Activated T-cell treated with anti-CD3 and anti-CD28 coated beads for 1 hour (primary cell): ENCODE measurements around the gene EMID1.

Source experiments
- DNase-seq: peaks from one replicate; pipeline ENCODE4 v3.0.0-alpha.2; 2020; ENCODE audit warnings: low read depth

Gene EMID1

DNA sequence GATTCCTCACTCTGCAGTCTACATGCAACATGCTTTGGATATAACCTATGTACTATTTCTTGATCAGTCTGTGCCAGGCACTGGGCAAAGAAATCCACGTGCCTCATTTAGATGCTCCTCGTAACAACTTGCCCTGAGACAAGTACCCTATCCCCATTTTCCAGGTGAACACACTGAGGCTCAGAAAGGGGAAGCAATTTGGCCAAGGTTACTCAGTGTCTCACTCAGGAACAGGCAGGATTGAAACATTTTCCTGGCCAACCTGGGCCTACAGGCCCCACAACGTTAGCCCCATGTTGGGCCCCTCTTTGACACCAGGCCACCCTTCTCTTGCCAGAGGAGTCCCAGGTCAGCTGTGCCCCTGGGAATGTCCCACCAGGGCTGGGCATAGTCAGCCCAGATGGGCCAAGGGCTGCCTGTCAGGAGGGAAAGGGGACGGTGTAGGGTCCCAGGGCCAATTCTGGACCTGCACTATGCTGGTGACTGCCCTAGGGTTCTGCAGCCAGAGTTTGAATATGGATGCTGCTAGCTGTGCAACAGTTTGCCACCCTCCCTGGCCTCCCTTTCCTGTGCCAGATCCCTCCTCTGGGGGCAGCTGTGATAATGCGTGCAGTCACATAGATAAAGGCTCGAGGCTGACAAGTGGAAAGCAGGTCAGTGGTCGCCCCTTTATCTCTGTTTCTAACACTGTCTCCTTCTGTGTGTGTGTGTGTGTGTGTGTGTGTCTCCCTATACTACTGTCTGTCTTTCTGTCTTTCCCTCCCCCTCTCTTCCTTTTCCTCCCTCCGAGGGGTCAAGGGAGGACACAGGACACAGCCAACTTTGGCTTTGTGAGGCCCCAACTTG, 10.4 kb upstream of the EMID1 start:
- no peak for DNase-seq

- no peak for DNase-seq
Observed at GRCh38 chr22:29195964-29196666, 9.6 kb upstream of the EMID1 start.

GRCh38 chr22:29197096-29197495, 8.6 kb upstream of the EMID1 start:
- DNase-seq: no peak

GRCh38 chr22:29198240-29198639, 7.5 kb upstream of the EMID1 start:
- DNase-seq: no peak

- DNase-seq: no peak
Observed at GRCh38 chr22:29199702-29200400, 5.8 kb upstream of the EMID1 start.

DNA sequence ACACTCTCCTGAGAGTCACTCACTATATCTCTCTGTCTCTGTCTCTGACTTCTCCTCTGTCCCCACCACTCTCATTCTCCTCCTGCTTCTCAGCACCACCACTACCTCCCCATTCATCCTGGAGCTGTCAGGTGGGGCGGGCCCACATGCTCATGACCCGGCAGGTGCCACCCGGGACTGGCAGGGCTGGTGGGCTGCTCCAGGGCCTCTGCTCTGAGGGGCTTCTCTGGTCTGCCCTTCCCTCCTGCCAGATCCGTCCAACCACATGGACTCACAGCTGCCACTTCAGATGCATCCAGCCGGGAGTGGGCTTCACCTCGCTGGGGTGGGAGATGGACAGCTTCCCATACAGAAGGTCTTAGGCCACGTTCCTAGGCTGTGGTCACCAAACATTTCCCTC, 4.8 kb upstream of the EMID1 start:
- no peak for DNase-seq

DNA sequence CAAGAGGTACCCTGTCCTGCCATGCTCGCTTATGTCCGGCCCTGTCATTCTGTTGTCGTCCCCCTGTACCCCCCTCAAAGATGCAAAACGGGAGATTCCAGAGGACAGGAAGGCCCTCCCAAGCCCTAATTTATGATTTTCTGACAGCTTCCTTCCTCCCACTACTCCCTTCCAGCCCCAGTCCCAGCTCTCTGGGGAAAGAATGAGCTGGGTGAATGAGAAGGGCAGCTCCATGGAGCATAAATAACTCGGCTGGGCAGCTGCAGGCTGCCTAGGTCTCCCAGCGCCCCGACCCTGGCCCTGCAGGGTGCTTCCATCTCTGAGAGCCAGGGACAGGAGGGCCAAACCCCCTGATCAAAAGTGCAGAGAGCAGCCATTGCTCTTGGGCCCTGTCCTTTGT, 3.9 kb upstream of the EMID1 start:
- DNase-seq: no peak

DNA sequence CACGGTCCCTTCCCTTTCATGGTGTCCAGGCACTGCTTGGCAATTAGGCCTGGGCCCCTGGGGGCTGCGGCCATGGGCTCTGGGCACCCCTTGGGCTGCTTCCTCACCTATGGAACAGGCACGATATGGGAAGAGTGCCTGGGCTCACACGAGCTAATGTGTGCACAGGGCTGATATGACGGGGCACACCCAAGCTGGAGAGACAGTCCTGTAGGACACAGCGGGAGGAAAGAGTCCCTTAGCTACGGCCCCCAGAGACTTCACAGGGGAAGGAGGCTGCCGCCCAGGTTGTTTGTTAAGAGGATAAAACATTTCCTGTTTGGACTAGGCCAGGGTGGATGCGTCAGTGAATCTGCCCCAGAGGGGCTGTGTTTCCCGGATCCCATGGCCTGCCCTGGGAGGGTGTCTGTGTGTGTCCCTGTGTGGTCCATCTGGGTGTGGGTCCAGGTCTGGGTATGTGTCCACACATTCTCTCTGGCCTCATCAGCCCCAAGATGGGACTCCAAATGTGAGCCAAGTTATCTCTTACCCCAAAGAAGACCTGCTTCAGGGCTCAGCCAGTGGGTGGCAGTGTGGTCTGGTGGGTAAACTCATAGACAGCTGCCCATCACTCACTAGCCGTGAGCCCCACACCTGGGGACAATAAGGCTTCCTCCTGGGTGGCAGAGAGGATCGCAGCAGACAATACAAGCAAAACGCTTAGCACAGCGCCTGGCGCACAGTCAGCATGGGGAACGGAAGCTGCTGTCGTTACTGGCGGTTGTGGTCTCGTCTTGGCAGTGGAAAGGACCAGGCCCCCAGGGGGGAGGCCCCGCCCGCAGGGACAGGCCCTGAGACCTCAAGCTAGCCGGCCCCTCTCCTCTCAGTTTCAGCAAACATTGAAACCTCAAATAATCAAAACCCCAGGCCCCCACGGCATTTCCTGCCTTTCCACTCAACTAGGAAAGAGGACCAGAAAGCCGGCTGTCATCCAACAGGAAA, 3.2 kb upstream of the EMID1 start:
- peak; percentile 10 for DNase-seq

DNA sequence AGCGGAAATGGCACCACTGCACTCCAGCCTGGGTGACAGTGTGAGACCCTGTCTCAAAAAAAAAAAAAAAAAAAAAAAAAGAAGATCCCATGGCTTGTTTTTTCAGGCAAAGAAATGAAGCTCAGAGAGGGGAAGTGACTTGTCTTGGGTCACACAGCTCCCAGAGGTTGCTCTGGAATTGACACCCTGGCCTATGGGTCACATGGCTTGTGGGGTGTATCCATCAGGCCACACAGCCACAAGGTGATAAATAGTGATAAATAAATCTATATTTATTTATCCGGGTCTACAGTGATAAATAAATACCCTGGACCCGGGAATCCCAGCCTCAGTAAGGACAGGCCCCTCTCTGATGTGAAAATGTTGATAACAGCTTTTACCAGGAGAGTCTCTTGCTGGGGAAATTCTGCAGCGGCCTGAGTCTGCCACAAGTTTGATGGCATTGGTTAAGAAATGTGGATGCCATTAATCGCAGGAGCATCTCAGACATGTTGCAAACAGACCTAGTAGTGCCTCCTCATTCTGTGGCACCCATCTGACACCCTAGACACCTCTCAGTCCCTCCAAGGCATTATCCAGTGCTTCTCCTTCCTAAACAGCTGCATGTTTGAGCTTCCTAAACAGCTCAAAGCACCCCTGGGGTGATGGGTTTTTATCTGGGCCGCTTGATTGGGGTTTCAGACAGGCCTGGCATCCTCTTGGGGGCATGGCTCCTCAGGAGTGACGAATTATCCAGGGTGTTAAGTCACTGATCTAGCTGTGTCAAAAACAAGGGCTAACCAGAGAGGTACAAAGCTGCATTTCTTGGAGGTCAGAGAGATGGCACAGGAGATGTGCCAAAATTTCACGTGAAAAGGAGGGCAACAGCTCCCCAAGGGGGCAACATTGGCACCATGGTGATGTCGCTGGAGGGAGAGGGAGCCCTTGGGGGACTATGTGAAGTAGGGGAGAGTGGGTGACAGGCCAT, 1.9 kb upstream of the EMID1 start:
- no peak for DNase-seq

DNA sequence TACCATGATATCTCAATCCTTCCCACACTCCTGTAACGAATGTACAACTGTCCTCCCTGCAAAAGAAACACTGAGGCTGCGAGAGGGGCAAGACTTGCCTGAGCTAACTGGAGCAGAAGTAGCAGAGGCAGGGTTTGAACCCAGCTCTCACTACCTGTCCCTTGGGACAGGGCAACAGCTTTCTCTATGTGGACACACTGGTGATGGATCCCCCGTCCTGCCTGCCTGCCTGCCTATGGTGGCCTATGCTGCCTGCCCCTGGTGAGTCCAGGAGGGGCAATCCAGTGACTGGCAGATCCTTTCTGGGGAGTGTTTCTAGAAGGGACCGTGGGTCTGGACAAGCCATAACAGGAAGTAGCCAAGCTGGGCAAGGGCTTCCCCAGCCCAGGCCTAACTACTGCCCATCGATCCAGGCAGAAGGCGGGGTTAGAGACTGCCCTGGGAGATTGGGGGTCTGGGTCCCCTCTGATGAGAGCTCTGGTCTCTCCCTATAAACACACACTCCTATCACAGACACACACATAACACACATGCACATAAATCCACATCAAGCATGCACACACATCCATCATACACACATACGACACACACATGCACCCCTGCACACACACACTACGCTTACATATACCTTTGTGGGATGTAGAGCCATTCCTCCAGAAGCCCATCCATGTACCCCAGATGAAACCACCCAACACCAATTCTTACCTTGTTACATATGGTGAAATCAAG, 1.1 kb upstream of the EMID1 start:
- DNase-seq: no peak

DNA sequence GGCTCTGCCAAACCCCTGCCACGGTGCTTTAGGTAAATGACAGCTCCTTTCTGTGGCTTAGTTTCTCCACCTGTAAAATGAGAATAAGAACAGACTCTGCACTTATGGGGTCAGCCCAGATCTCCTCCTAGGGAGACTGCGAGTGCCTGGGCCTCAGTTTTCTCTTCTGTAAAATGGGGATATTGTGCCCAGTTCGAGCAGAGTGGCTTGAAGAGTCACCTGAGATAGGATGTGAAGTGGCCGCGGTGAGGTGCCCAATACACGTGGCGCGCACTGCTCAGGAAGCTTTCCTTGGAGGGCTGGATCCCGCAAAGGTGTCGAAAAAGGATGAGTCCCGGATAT, 473 bp upstream of the EMID1 start:
- no peak for DNase-seq

- no peak for DNase-seq
Observed at GRCh38 chr22:29206372-29207242, 911 bp downstream of the EMID1 start.

DNA sequence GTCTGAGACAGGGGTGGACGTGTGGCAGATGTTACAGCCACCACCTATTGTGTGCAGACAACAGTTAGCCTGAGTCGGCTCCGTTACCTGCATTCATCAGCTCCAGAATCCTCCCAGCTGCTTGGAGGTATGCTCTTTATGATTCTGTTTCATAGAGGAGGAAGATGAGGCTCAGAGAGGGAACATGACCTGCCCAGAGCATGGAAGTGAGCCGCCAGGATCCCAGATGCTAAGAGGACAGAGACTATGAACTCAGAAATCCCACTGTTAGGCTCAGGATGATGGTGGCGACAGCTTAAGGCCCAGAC, 1.5 kb downstream of the EMID1 start:
- no peak for DNase-seq

DNA sequence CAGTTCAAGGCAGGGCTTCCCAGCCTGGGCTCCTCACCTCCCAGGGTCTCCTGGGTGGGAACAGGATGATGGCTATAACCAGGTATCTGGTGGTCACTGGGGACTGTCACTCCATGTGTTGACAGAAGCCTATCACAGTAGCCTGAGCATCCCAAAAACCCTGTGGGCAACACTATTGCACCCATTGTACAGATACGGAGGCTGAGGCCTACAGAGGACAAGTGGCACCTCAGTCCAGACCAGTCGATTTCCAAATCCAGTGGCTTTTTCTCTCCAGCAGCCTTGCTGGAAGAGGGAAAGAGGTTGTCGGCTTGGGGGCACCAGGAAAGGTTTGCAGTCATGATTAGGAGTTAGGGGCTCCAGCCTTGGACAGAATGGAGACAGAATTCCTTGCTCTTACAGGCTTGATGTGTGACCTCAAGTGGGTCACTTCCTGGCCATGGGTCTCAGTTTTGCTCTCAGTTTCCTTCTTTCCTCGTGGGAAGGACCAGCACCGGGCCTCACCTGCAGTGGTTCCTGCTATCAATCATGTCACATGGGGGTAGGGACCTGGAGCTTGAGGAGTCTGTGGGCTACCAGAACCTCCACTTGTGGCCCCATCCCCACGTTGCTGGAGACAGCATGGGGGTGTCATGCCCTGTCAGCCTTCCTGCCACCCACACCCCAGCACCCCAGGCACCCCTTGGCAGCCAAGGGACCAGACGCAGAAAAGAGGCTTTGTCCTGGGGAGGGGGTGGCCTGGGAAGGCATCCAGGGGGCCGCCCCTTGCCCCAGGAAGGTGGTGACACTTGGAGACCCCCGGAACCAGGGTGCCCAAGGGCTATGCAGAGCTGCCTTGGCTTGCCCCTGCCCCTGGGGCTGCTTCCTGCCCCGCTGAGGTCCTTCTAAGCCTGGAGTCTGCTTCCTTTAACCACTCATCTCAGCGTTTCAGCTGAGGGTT, 2.1 kb downstream of the EMID1 start:
- DNase-seq: no peak

DNA sequence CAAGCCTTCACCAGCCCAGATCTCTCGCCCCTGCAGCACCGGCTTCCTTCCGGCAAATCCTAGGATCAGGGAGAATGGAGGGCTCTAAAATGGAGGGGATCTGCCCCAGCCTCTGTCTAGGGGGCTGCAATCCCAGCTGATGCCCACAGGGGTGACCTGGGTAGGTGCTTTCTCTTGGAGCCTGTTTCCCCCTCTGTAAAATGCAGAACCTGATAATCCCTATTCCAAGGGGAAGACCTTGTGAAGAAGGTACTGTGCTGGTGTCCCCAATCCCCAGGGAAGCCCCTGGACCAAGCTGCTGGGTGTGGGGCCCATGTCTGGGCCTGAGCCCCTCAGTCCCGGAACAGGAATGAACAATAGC, 2.8 kb downstream of the EMID1 start:
- DNase-seq: no peak

- DNase-seq: no peak
Observed at GRCh38 chr22:29208879-29209623, 3.4 kb downstream of the EMID1 start.

DNA sequence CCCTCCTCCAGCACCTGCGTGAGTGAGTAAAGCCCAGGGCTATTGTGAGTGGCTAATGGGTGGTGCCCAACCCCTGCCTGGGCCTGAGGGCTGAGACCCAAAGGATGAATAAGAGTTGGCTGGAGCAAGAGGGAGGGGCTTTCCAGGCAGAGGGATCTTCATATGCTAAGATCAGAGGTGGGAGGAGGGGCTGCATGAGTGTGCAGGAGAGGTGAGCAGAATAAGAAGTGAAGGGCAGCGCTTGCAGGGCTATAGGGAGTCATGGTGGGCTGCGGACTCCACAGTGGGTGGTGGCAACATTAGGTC, 3.9 kb downstream of the EMID1 start:
- no peak for DNase-seq

GRCh38 chr22:29211066-29211465, 5.4 kb downstream of the EMID1 start:
- no peak for DNase-seq
